K562 (cell line): ENCODE results near the gene CCSER1. TPM values are rescaled to one million over a fixed set of nuclear protein-coding genes. Genes with fewer than 3 reads are reported as not detected.

Source experiments
- ATAC-seq: fragments of 200-7000 bp; cut with Tn5 transposase; 3 replicates; pipeline ENCODE4 v1.9.1; 2020; ENCODE audit warnings: moderate library complexity
- BruUV-seq: library from RNA; stranded (reverse); fragments of 400-500 nt; replicated peaks from 2 replicates; lab custom pipeline; 2021; lab: Mats Ljungman, UMichigan
- CTCF ChIA-PET: fragments of 300-600 bp; formaldehyde crosslinking; extraction: SDS; loops from one replicate; lab custom pipeline; 2021; ENCODE audit warnings: low intra/inter-chr PET ratio; lab: Yijun Ruan, JAX
- POLR2A ChIA-PET: fragments of 300-600, 350-650 bp; sonication (Branson Sonifier 250); formaldehyde crosslinking; extraction: SDS; loops from one replicate; lab custom pipeline; 2021; ENCODE audit warnings: antibody characterized with exemption, inconsistent platforms; lab: Yijun Ruan, JAX
- DNase-seq, 4 experiments: peaks; one replicate each; pipeline versions ENCODE4 v3.0.0 to v3.0.0-alpha.2; 2011 to 2018; ENCODE audit warnings: low spot score in 3 of 4, mixed read lengths in 3 of 4; ENCODE audit errors: extremely low read depth in 1 of 4
- FAIRE-seq: peaks from 2 replicates; lab custom pipeline; 2011; peaks lifted over from hg19 to GRCh38; lab: Jason Lieb, UNC
- H2AFZ ChIP-seq: 2 replicates; pipeline ENCODE4 v1.6.0; 2011; ENCODE audit warnings: low read depth, low read length, control low read depth, inconsistent platforms
- H3K27ac ChIP-seq: fragments of 200-600 bp; 3 replicates; pipeline ENCODE4 v1.8.0; 2011; ENCODE audit warnings: low read depth, mild to moderate bottlenecking, control low read depth, inconsistent platforms, low read length, moderate library complexity, mixed read lengths; ENCODE audit errors: extremely low read depth
- H3K27me3 ChIP-seq, 2 experiments: fragments of 300-600 bp in 1 of 2; 2 replicates in 1 of 2; 3 replicates in 1 of 2; pipeline versions ENCODE4 v1.6.0 to v1.8.0; 2011; ENCODE audit warnings: inconsistent platforms in 2 of 2, low read length in 2 of 2, mild to moderate bottlenecking in 1 of 2, mixed read lengths in 1 of 2, moderate library complexity in 1 of 2; ENCODE audit not compliant: control insufficient read depth in 2 of 2, insufficient read depth in 2 of 2
- H3K36me3 ChIP-seq: fragments of 300-600 bp; 3 replicates; pipeline ENCODE4 v1.8.0; 2011; ENCODE audit warnings: mild to moderate bottlenecking, low read length, inconsistent platforms; ENCODE audit not compliant: control insufficient read depth, insufficient read depth
- H3K4me1 ChIP-seq, 2 experiments: fragments of 200-600 bp in 1 of 2; replicated peaks in 1 of 2; 2 replicates in 1 of 2; 3 replicates in 1 of 2; pipeline versions ENCODE4 v1.5.1 to v1.8.0; 2011; ENCODE audit warnings: inconsistent platforms in 2 of 2, low read length in 2 of 2, mild to moderate bottlenecking in 1 of 2, mixed read lengths in 1 of 2, moderate library complexity in 1 of 2; ENCODE audit not compliant: control insufficient read depth in 2 of 2, insufficient read depth in 2 of 2
- H3K4me2 ChIP-seq: 2 replicates; pipeline ENCODE4 v1.6.1; 2011; ENCODE audit warnings: low read length, control low read depth, inconsistent platforms, mixed read lengths; ENCODE audit not compliant: insufficient read depth
- H3K4me3 ChIP-seq: fragments of 200-600 bp; sonication (generic), shearing (Covaris generic); 2 replicates; pipeline ENCODE4 v1.5.1; 2016; ENCODE audit warnings: control low read depth, inconsistent platforms
- H3K79me2 ChIP-seq: fragments of 200-600 bp; 3 replicates; pipeline ENCODE4 v1.8.0; 2011; ENCODE audit warnings: low read length, inconsistent platforms; ENCODE audit not compliant: control insufficient read depth, insufficient read depth
- H3K9ac ChIP-seq, 2 experiments: 2 replicates each; pipeline versions ENCODE4 v1.6.0 to v1.6.1; 2011; ENCODE audit warnings: low read depth in 2 of 2, low read length in 2 of 2, control low read depth in 1 of 2, inconsistent platforms in 1 of 2, mild to moderate bottlenecking in 1 of 2, mixed read lengths in 1 of 2; ENCODE audit not compliant: insufficient read depth in 1 of 2
- H3K9me1 ChIP-seq: one replicate; pipeline ENCODE4 v1.6.0; 2011; ENCODE audit warnings: inconsistent platforms, mild to moderate bottlenecking, low read length, moderate library complexity; ENCODE audit not compliant: control insufficient read depth, insufficient read depth
- H3K9me3 ChIP-seq: replicated peaks from 2 replicates; pipeline ENCODE4 v1.5.1; 2011; ENCODE audit warnings: low read depth, low read length, inconsistent platforms; ENCODE audit not compliant: control insufficient read depth, insufficient read depth
- H4K20me1 ChIP-seq: replicated peaks from 2 replicates; pipeline ENCODE4 v1.6.1; 2011; ENCODE audit warnings: low read length, inconsistent platforms, mixed read lengths; ENCODE audit not compliant: control insufficient read depth, insufficient read depth
- HDAC6 ChIP-seq: IDR thresholded peaks from 2 replicates; pipeline ENCODE4 v1.6.1; 2012; ENCODE audit warnings: low read depth, mild to moderate bottlenecking, control low read depth, inconsistent platforms, low read length, moderate library complexity
- IRF2 ChIP-seq: sonication (generic); formaldehyde crosslinking; IDR thresholded peaks from 2 replicates; pipeline ENCODE4 v1.8.1; 2022; ENCODE audit warnings: mild to moderate bottlenecking, missing genetic modification reagents
- MECOM ChIP-seq: fragments of 250-450 bp; sonication (Bioruptor Pico); IDR thresholded peaks from 2 replicates; pipeline ENCODE4 v1.8.0; 2022; ENCODE audit warnings: inconsistent platforms
- PYGO2 ChIP-seq: fragments of 450-650 bp; IDR thresholded peaks from 2 replicates; pipeline ENCODE4 v1.6.1; 2016; ENCODE audit warnings: mild to moderate bottlenecking, missing genetic modification characterization, moderate library complexity, missing compliant biosample characterization
- SMAD1 ChIP-seq: fragments of 150-350 bp; IDR thresholded peaks from 2 replicates; pipeline ENCODE4 v1.6.1; 2014; ENCODE audit warnings: low read length, low read depth; ENCODE audit not compliant: partially characterized antibody
- ZEB2 ChIP-seq: fragments of 450-650 bp; IDR thresholded peaks from 2 replicates; pipeline ENCODE4 v1.6.1; 2016
- ZFP36 ChIP-seq: fragments of 150-350 bp; IDR thresholded peaks from 2 replicates; pipeline ENCODE4 v1.6.1; 2018; ENCODE audit warnings: low read length, low read depth; ENCODE audit not compliant: partially characterized antibody
- ZNF217 ChIP-seq: sonication (generic); formaldehyde crosslinking; IDR thresholded peaks from 2 replicates; pipeline ENCODE4 v1.8.0; 2022; ENCODE audit warnings: mild to moderate bottlenecking, missing genetic modification reagents
- ZNF239 ChIP-seq: fragments of 250-450 bp; sonication (Bioruptor Pico); IDR thresholded peaks from 2 replicates; pipeline ENCODE4 v1.4.0; 2020; ENCODE audit warnings: mild to moderate bottlenecking
- WGBS: fragments of 100-300 bp; shearing (Covaris generic); methylation state at CpG from one replicate; pipeline ENCODE4 v1.1.6; 2016; ENCODE audit warnings: low coverage, mixed read lengths; ENCODE audit not compliant: insufficient coverage; ENCODE audit errors: missing lambda C conversion rate; 5-methylcytosine and 5-hydroxymethylcytosine counted together
- in situ Hi-C: fragments of 300-500 bp; cut with MboI; formaldehyde crosslinking; loops from 4 replicates; pipeline ENCODE4 v1.15.0; 2018; ENCODE audit warnings: inconsistent platforms, mixed read lengths
- intact Hi-C: fragments of 100-400 bp; cut with micrococcal nuclease; formaldehyde crosslinking; loops from 2 replicates; pipeline ENCODE4 v1.14.2; 2022
- polyA plus RNA-seq, 8 experiments: library from polyadenylated mRNA; depleted of rRNA in 4 of 8; stranded (reverse) in 5 of 8; unstranded in 3 of 8; fragments of >200 nt; fragmentation: Nextera tagmentation in 2 of 8; fragmentation: Illumina TruSeq in 1 of 8; extraction: Ambion mirVana in 2 of 8; extraction: Trizol in 1 of 8; gene quantifications; 2 replicates each; pipeline versions ENCODE4 v1.2.1 to v1.2.3, GENCODE V29; 2011 to 2014; ENCODE audit warnings: inconsistent platforms in 1 of 8, missing spikeins in 1 of 8
- total RNA-seq, 7 experiments: library from RNA; depleted of rRNA in 6 of 7; stranded (reverse); fragments of >200 nt in 6 of 7; fragmentation: Illumina TruSeq in 2 of 7; extraction: Trizol in 2 of 7; gene quantifications; 2 replicates each; pipeline versions ENCODE4 v1.2.1 to v1.2.3, GENCODE V29; 2011 to 2021; ENCODE audit warnings: low replicate concordance in 1 of 7
- TF ChIP-seq, protein P1 (sequence below): fragments of 250-450 bp; sonication (Bioruptor Pico); IDR thresholded peaks from 2 replicates; pipeline ENCODE4 v1.8.0; 2022; ENCODE audit warnings: inconsistent platforms

Gene CCSER1
- total and polyA plus RNA-seq, 9 of the 15 experiments (the other 6 are each of a cell fraction or from before 2014, with no cell fraction given): not detected

DNA sequence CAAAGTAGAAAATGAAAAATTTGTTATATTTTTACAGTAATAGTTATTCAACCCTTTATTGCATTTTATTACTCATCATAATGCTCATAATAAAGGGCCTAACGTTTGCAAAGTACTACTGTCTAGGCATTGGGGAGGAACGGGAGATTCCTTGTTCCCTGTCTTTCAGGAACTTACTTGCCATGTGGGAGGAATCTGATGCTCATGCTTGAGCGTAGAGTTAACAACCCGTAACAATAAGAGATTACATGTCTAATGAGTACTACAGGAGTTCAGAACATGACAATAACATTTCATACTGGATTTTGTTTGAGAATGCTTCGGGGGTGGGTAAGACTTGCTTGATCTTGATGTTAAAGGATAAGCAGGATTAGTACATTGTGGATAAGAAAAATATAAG is 2.9 kb downstream of the CCSER1 start:
- TF ChIP-seq PYGO2 (tag) (no peak), HDAC6 (no peak), IRF2 (CRISPR knock-in tag) (no peak), SMAD1 (no peak), ZNF239 (CRISPR knock-in tag) (no peak), ZEB2 (no peak), ZFP36 (no peak), MECOM (no peak)

DNA sequence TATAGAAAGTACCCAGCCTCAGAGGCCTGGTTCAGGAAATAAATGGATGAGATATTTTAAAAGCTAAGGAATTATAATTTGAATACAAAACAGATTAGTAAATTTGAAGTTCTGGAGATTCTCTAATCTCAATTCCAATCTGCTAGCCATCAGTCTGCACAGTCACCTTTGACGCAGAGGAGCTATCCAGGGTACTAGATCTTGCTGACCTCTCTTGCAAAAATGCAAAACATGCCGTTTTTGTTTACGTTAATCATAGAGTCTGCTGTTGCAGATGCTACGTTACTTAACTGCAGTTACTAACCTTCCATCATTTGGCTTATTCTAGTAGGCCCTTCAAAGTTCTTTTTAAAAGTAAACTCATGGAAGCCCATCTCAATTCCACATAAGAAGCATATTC is 10.4 kb downstream of the CCSER1 start:
- no TSS peak for BruUV-seq
- Histone ChIP-seq H2AFZ (no peak overlapping the region), H3K4me2 (no peak overlapping the region), H3K9me3 (no peaks in the 10 kb centered on the region), H3K27me3 (no peaks in the 10 kb centered on the region), H3K4me3 (no peak overlapping the region), H3K79me2 (no peaks in the 10 kb centered on the region), H3K9me1 (no peaks in the 10 kb centered on the region), H4K20me1 (no peaks in the 10 kb centered on the region), H3K27ac (no peak overlapping the region), H3K36me3 (no peaks in the 10 kb centered on the region), H3K4me1 (no peaks in the 10 kb centered on the region), H3K9ac (no peak overlapping the region)
- intact Hi-C loops: no loop called here
- DNase-seq (no peak), ATAC-seq (no peak), FAIRE-seq (no peak)
- ChIA-PET POLR2A (no interaction called here), CTCF (no interaction called here)
- in situ Hi-C loops: no loop called here
- 0% methylated on average over 4 of the region's 4 CpGs for WGBS
- TF ChIP-seq ZNF217: no peak
- TF ChIP-seq, protein P1, sequence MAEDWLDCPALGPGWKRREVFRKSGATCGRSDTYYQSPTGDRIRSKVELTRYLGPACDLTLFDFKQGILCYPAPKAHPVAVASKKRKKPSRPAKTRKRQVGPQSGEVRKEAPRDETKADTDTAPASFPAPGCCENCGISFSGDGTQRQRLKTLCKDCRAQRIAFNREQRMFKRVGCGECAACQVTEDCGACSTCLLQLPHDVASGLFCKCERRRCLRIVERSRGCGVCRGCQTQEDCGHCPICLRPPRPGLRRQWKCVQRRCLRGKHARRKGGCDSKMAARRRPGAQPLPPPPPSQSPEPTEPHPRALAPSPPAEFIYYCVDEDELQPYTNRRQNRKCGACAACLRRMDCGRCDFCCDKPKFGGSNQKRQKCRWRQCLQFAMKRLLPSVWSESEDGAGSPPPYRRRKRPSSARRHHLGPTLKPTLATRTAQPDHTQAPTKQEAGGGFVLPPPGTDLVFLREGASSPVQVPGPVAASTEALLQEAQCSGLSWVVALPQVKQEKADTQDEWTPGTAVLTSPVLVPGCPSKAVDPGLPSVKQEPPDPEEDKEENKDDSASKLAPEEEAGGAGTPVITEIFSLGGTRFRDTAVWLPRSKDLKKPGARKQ (CRISPR knock-in tag): no peak

More for the DNA sequence above, 2.9 kb downstream of the CCSER1 start:
- H3K27me3 ChIP-seq: no peaks in the 10 kb centered on the region
- no peak overlapping the region for H3K4me2 ChIP-seq
- FAIRE-seq (no peak), ATAC-seq (no peak), DNase-seq (no peak)
- H3K4me1 ChIP-seq: no peaks in the 10 kb centered on the region
- H4K20me1 ChIP-seq: no peaks in the 10 kb centered on the region
- in situ Hi-C loops (no loop called here), intact Hi-C loops (no loop called here)
- no peak overlapping the region for H3K9ac ChIP-seq
- no TSS peak for BruUV-seq
- H2AFZ ChIP-seq: no peak overlapping the region
- H3K36me3 ChIP-seq: no peaks in the 10 kb centered on the region
- ChIA-PET POLR2A (no interaction called here), CTCF (no interaction called here)
- H3K9me1 ChIP-seq: no peaks in the 10 kb centered on the region
- H3K4me3 ChIP-seq: no peak overlapping the region
- H3K27ac ChIP-seq: no peak overlapping the region
- WGBS: 2% methylated on average over 5 of the region's 5 CpGs
- H3K79me2 ChIP-seq: no peaks in the 10 kb centered on the region
- no peaks in the 10 kb centered on the region for H3K9me3 ChIP-seq
